ENCODE data around the gene CKLF.
"Not testable (repeated sequence)": the region's sequence is repeated elsewhere in the genome, so short reads cannot be mapped to it uniquely, and the experiment has no call there.

DNA sequence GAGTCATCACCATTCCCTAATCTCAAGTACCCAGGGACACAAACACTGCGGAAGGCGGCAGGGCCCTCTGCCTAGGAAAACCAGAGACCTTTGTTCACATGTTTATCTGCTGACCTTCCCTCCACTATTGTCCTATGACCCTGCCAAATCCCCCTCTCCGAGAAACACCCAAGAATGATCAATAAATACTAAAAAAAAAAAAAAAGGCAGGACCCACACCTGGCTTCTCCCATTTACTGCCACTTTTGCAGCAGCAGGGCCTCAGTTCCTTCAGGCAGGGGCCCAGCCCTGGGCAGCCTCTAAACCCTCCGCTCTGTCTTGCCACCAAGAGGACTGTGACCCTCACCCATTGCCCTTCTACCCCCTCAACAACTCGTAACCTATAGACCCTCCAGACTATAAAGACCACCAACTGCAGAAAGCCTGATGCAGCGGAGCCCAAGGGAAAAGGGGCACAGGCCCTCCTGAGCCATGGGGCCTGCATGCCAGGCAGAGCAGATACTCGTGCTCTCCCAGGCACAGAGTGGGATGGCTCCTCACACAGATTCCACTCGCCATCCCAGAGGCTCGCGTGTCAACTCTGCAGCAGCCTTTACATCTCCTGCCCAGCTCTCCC is 37.3 kb upstream of the CKLF start:
- TF ChIP-seq, protein P1, sequence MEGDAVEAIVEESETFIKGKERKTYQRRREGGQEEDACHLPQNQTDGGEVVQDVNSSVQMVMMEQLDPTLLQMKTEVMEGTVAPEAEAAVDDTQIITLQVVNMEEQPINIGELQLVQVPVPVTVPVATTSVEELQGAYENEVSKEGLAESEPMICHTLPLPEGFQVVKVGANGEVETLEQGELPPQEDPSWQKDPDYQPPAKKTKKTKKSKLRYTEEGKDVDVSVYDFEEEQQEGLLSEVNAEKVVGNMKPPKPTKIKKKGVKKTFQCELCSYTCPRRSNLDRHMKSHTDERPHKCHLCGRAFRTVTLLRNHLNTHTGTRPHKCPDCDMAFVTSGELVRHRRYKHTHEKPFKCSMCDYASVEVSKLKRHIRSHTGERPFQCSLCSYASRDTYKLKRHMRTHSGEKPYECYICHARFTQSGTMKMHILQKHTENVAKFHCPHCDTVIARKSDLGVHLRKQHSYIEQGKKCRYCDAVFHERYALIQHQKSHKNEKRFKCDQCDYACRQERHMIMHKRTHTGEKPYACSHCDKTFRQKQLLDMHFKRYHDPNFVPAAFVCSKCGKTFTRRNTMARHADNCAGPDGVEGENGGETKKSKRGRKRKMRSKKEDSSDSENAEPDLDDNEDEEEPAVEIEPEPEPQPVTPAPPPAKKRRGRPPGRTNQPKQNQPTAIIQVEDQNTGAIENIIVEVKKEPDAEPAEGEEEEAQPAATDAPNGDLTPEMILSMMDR (IDR thresholded peaks at IDR 0.05) = not testable (repeated sequence)
- TF ChIP-seq YY1 (IDR thresholded peaks at IDR 0.05; ENCODE audit: low read depth); RAD21 (IDR thresholded peaks at IDR 0.05; ENCODE audit: low read length); NFIC (IDR thresholded peaks at IDR 0.05; ENCODE audit: borderline replicate concordance); POLR2AphosphoS5 (IDR thresholded peaks at IDR 0.05; ENCODE audit: low read depth, low read length); ELF1 (IDR thresholded peaks at IDR 0.05): not testable (repeated sequence)

Data from SK-N-SH (cell line).